GM23248 (cell line): ENCODE measurements around the gene WDR45. TPM values are rescaled to one million over a fixed set of nuclear protein-coding genes. Genes with fewer than 3 reads are reported as not detected.
A peak's percentile ranks its signal among the peaks of the same experiment; 100 is the strongest.

Experiments
- DNase-seq: peaks from one replicate; pipeline ENCODE4 v3.0.0-alpha.2; 2015
- H2AFZ ChIP-seq: fragments of 200-600 bp; sonication (generic); 2 replicates; pipeline ENCODE4 v1.6.1; 2016; ENCODE audit warnings: antibody characterized with exemption
- H3F3A ChIP-seq: fragments of 200-600 bp; sonication (generic); 2 replicates; pipeline ENCODE4 v1.6.1; 2016; ENCODE audit warnings: mild to moderate bottlenecking, antibody characterized with exemption, mixed run types; ENCODE audit not compliant: insufficient read depth
- H3K27ac ChIP-seq: fragments of 200-600 bp; sonication (generic); 2 replicates; pipeline ENCODE4 v1.5.1; 2016; ENCODE audit warnings: mild to moderate bottlenecking
- H3K27me3 ChIP-seq: fragments of 200-600 bp; sonication (generic); replicated peaks from 2 replicates; pipeline ENCODE4 v1.6.1; 2016; ENCODE audit warnings: mild to moderate bottlenecking; ENCODE audit not compliant: insufficient read depth
- H3K36me3 ChIP-seq: fragments of 200-600 bp; sonication (generic); 2 replicates; pipeline ENCODE4 v1.6.1; 2016; ENCODE audit warnings: low read depth, mild to moderate bottlenecking
- H3K4me1 ChIP-seq: fragments of 200-600 bp; sonication (generic); 2 replicates; pipeline ENCODE4 v1.6.1; 2016; ENCODE audit warnings: mild to moderate bottlenecking; ENCODE audit not compliant: insufficient read depth
- H3K4me2 ChIP-seq: fragments of 200-600 bp; sonication (generic); one replicate; pipeline ENCODE4 v1.6.1; 2016; ENCODE audit warnings: mild to moderate bottlenecking; ENCODE audit not compliant: unreplicated experiment
- H3K4me3 ChIP-seq: fragments of 200-600 bp; sonication (generic); 2 replicates; pipeline ENCODE4 v1.5.1; 2016; ENCODE audit warnings: mild to moderate bottlenecking
- H3K79me2 ChIP-seq: fragments of 200-600 bp; sonication (generic); 2 replicates; pipeline ENCODE4 v1.6.1; 2016; ENCODE audit warnings: mild to moderate bottlenecking; ENCODE audit not compliant: insufficient read depth
- H3K9ac ChIP-seq: fragments of 200-600 bp; sonication (generic); 2 replicates; pipeline ENCODE4 v1.6.1; 2016; ENCODE audit warnings: mild to moderate bottlenecking
- H3K9me2 ChIP-seq: fragments of 200-600 bp; sonication (generic); 2 replicates; pipeline ENCODE4 v1.6.1; 2016; ENCODE audit warnings: mixed run types, mild to moderate bottlenecking, moderate library complexity; ENCODE audit not compliant: insufficient read depth
- H3K9me3 ChIP-seq: fragments of 200-600 bp; sonication (generic); one replicate; pipeline ENCODE4 v1.6.1; 2017; ENCODE audit warnings: low read depth
- H4K20me1 ChIP-seq: fragments of 200-600 bp; sonication (generic); 2 replicates; pipeline ENCODE4 v1.6.0; 2016; ENCODE audit not compliant: insufficient read depth
- EZH2 ChIP-seq: fragments of 200-600 bp; sonication (generic); IDR thresholded peaks from 2 replicates; pipeline ENCODE4 v1.6.1; 2018; ENCODE audit warnings: antibody characterized with exemption, mild to moderate bottlenecking; ENCODE audit not compliant: insufficient read depth, poor library complexity, severe bottlenecking
- EZH2phosphoT487 ChIP-seq: fragments of 200-600 bp; sonication (generic); IDR thresholded peaks from 2 replicates; pipeline ENCODE4 v1.6.1; 2018; ENCODE audit warnings: antibody characterized with exemption, moderate library complexity, mild to moderate bottlenecking, low read depth; ENCODE audit not compliant: insufficient read depth
- WGBS, 2 experiments: methylation state at CpG; one replicate each; pipeline ENCODE4 v1.1.6; 2015 to 2017; ENCODE audit warnings: low lambda C conversion rate in 2 of 2, low coverage in 1 of 2; ENCODE audit errors: missing lambda C conversion rate in 2 of 2; 5-methylcytosine and 5-hydroxymethylcytosine counted together
- in situ Hi-C: fragments of 300-500 bp; cut with MboI; formaldehyde crosslinking; loops from 2 replicates; pipeline ENCODE4 v1.15.0; 2020
- polyA plus RNA-seq: library from polyadenylated mRNA; unstranded; fragments of >200 nt; fragmentation: Nextera tagmentation; extraction: Ambion mirVana; gene quantifications from 2 replicates; pipeline ENCODE4 v1.2.1, GENCODE V29; 2016
- total RNA-seq: library from RNA; depleted of rRNA; stranded (reverse); fragments of >200 nt; shearing (Covaris generic); gene quantifications from 2 replicates; pipeline ENCODE4 v1.2.3, GENCODE V29; 2014

The WDR45 gene
- total and polyA plus RNA-seq, 2 experiments from 2014 or later, result 78.5 to 103 TPM

DNA sequence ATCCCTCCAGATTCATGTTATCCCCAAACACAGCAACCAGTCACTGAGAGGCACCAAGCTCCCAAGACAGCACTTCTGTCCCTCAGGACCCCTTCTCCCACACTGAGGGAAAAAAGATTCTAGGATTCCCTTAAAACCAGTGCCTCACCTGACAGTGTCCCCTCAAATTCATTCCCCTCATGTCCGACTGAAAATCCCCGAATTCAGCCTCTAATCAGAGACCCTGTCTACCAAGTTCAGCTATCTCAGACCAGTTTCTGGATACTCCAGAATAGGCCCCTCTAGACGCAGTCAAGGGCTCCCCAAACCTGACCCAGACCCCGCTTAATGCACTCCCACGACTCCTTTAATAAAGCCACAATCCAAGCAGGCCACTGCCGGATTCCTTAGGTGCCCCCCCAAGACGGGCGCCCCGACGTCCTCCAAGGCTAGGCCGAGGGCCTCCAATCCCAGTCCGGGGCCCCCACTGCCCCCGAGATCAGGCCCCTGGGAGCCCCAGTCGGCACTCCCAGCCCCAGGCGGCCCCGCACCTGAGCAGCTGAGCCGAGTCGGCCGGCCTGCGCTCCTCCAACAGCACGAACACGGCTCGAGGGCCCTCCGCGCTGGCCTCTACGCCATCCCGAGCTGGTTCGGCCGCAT, 37.0 kb downstream of the WDR45 start:
- H3K9me2 ChIP-seq, result no peaks in the 10 kb centered on the region
- H3K79me2 ChIP-seq, result peaks cover 45% of the 10 kb centered on the region
- no peaks in the 10 kb centered on the region for H3K36me3 ChIP-seq
- in situ Hi-C loops, result loop anchor here (25.0 kb wide), 1 partner anchor 105 kb away; no protein-coding TSS in a partner anchor
- H4K20me1 ChIP-seq, result no peaks in the 10 kb centered on the region
- H3K9ac ChIP-seq, result peak overlapping the region; percentile 99
- H2AFZ ChIP-seq, result no peak overlapping the region; the same call in 1 of the 2 replicates
- no peak for TF ChIP-seq EZH2
- TF ChIP-seq EZH2phosphoT487, result no peak
- H3K9me3 ChIP-seq, result no peaks in the 10 kb centered on the region
- H3K4me3 ChIP-seq, result peak overlapping the region; percentile 91
- H3K27me3 ChIP-seq, result no peaks in the 10 kb centered on the region
- peaks cover 26% of the 10 kb centered on the region; the same call in 1 of the 2 replicates for H3F3A ChIP-seq
- H3K27ac ChIP-seq, result peak overlapping the region; percentile 91
- peaks cover 10% of the 10 kb centered on the region for H3K4me1 ChIP-seq
- 0% methylated on average over 5 to 6 of the region's 29 CpGs for WGBS, 2 experiments
- DNase-seq, result no peak
- H3K4me2 ChIP-seq, result peak overlapping the region; percentile 91

DNA sequence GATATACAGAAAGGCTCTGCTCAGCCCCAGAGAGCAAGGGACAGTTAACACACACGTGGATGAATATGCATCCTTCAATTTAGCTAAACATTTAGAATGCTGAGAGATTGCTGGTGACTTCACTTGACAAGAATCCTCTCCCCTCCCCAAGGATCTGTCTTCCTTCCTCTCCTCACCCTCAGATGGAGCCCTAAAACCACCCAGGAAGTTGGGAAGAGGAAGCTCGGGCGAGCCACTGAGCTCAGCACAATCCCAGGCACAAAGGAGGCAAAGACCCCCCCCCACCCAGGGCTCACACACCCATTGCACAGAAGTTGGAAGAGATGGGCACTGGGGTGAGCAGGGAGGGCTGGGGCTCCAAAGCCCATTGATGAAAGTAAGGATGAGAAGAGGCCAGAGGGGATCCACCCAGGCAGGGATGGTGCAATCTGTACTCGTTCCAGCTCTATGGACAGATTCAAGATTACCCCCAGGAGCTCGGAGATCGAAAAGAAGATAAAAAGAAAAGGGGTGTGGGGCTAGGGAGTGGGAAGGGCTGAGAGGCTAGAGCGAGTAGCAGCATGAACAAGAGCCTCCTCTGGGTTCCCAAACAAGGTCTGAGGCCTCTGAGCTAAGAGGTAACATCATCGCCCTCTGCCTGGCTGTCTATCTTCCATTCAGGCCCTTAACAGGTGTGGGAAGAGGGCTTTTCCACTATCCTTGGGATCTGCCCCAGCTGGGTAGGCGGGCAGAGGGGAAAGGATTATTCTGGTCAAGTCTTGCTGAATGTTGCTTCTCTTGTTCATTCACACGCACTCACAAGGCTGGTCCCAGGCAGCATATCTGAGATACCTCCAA, 37.7 kb downstream of the WDR45 start:
- H4K20me1 ChIP-seq, result no peaks in the 10 kb centered on the region
- H3K9ac ChIP-seq, result peak overlapping the region; percentile 99
- peaks cover 26% of the 10 kb centered on the region; the same call in 1 of the 2 replicates for H3F3A ChIP-seq
- peaks cover 53% of the 10 kb centered on the region for H3K79me2 ChIP-seq
- no peaks in the 10 kb centered on the region for H3K9me3 ChIP-seq
- H3K27me3 ChIP-seq, result no peaks in the 10 kb centered on the region
- in situ Hi-C loops, result loop anchor here (25.0 kb wide), 1 partner anchor 105 kb away; no protein-coding TSS in a partner anchor
- no peak overlapping the region for H2AFZ ChIP-seq
- DNase-seq, result peak; percentile 55
- peak overlapping the region; percentile 91 for H3K4me2 ChIP-seq
- no peaks in the 10 kb centered on the region for H3K9me2 ChIP-seq
- peaks cover 11% of the 10 kb centered on the region for H3K4me1 ChIP-seq
- H3K36me3 ChIP-seq, result no peaks in the 10 kb centered on the region
- 1 to 5% methylated on average over 8 of the region's 10 CpGs for WGBS, 2 experiments
- peak overlapping the region; percentile 91 for H3K4me3 ChIP-seq
- peak overlapping the region; percentile 91 for H3K27ac ChIP-seq
- TF ChIP-seq EZH2phosphoT487 (no peak), EZH2 (no peak)

DNA sequence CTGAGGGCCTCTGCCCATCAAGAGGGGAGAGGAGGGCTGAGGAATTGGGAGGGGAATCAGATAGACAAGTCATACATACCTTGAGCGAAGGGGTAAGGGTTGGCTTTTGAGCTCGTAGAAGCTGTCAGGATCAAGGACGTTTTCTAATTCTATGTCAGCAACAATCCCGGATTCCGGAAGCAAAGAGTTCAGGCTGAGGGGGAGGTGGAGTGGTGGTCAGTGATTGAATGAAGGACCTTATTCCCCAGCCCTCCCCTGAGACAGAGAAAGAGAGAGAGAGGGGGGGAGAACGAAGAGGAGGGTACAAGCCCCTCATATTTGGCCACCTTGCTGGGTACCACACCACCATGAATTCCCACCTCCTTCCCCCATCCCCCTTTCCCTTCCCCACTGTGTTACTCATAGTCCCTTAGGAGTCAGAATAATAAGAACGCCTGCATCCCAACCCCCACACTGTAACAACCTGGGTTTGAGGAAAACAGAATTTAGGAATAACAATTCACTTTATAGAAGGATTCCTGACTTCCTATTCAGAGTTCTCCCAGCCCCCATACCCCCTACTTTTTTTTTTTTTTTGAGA, 39.2 kb downstream of the WDR45 start:
- Histone ChIP-seq H3K4me3 (peak overlapping the region; percentile 91), H4K20me1 (no peaks in the 10 kb centered on the region), H3K27ac (peak overlapping the region; percentile 91), H3K9me3 (no peaks in the 10 kb centered on the region), H3K79me2 (peaks cover 63% of the 10 kb centered on the region), H2AFZ (no peak overlapping the region), H3K9me2 (no peaks in the 10 kb centered on the region), H3K9ac (peak overlapping the region; percentile 99), H3K4me1 (peaks cover 11% of the 10 kb centered on the region), H3F3A (peaks cover 26% of the 10 kb centered on the region; the same call in 1 of the 2 replicates), H3K27me3 (no peaks in the 10 kb centered on the region), H3K4me2 (peak overlapping the region; percentile 91), H3K36me3 (no peaks in the 10 kb centered on the region; the same call in 1 of the 2 replicates)
- DNase-seq, result peak; percentile 47
- no peak for TF ChIP-seq EZH2phosphoT487
- no peak for TF ChIP-seq EZH2
- 0 to 3% methylated on average over 5 to 7 of the region's 7 CpGs for WGBS, 2 experiments
- in situ Hi-C loops, result loop anchor here (25.0 kb wide), 1 partner anchor 103 kb away; no protein-coding TSS in a partner anchor
